Liver (tissue), 9 donors: ENCODE measurements around the gene UBR4. TPM values are rescaled to one million over a fixed set of nuclear protein-coding genes. Genes with fewer than 3 reads are reported as not detected.
A peak's percentile ranks its signal among the peaks of the same experiment; 100 is the strongest.

ENCODE experiments used
- DNase-seq: peaks from one replicate; pipeline ENCODE4 v3.0.0-alpha.2; 2017; ENCODE audit warnings: low spot score
- H3K27ac ChIP-seq, 2 donors: one replicate each; pipeline ENCODE4 v1.7.0; 2013; ENCODE audit warnings: inconsistent platforms in 2 of 2, low read length in 2 of 2, control low read depth in 1 of 2, low read depth in 1 of 2, mild to moderate bottlenecking in 1 of 2
- H3K27me3 ChIP-seq, 4 donors: one replicate each; pipeline versions ENCODE4 v1.6.1 to v1.7.0; 2013; ENCODE audit warnings: low read length in 3 of 4, inconsistent platforms in 1 of 4, mild to moderate bottlenecking in 1 of 4, moderate library complexity in 1 of 4; ENCODE audit not compliant: control insufficient read depth in 4 of 4, insufficient read depth in 4 of 4
- H3K36me3 ChIP-seq, 4 donors: one replicate each; pipeline versions ENCODE4 v1.6.1 to v1.7.0; 2013; ENCODE audit warnings: low read length in 3 of 4, mild to moderate bottlenecking in 3 of 4, low read depth in 1 of 4, moderate library complexity in 1 of 4; ENCODE audit not compliant: control insufficient read depth in 4 of 4, insufficient read depth in 3 of 4
- H3K4me1 ChIP-seq, 4 donors: one replicate each; pipeline versions ENCODE4 v1.6.1 to v1.7.0; 2013; ENCODE audit warnings: low read length in 3 of 4, mild to moderate bottlenecking in 3 of 4, moderate library complexity in 1 of 4; ENCODE audit not compliant: control insufficient read depth in 4 of 4, insufficient read depth in 4 of 4
- H3K4me3 ChIP-seq, 3 donors: one replicate each; pipeline versions ENCODE4 v1.6.1 to v1.7.0; 2013; ENCODE audit warnings: low read length in 3 of 3, control low read depth in 1 of 3, low read depth in 1 of 3, mild to moderate bottlenecking in 1 of 3
- H3K9ac ChIP-seq, 2 donors: one replicate each; pipeline ENCODE4 v1.7.0; 2013; ENCODE audit warnings: low read length in 2 of 2, mild to moderate bottlenecking in 2 of 2, moderate library complexity in 2 of 2, control low read depth in 1 of 2, low read depth in 1 of 2
- H3K9me3 ChIP-seq, 4 donors: one replicate each; pipeline versions ENCODE4 v1.6.1 to v1.7.0; 2013; ENCODE audit warnings: low read length in 3 of 4; ENCODE audit not compliant: control insufficient read depth in 4 of 4
- EGR1 ChIP-seq, 2 donors: IDR thresholded peaks; 2 replicates each; pipeline ENCODE4 v1.6.1; 2016 to 2018; ENCODE audit warnings: antibody characterized with exemption in 2 of 2, low read depth in 2 of 2
- FOXA1 ChIP-seq: IDR thresholded peaks from 2 replicates; pipeline ENCODE4 v1.6.1; 2016; ENCODE audit warnings: antibody characterized with exemption
- FOXA2 ChIP-seq: IDR thresholded peaks from 2 replicates; pipeline ENCODE4 v1.6.1; 2016; ENCODE audit warnings: antibody characterized with exemption
- HNF4A ChIP-seq, 2 donors: conservative IDR thresholded peaks; 2 replicates each; pipeline ENCODE4 v1.6.1; 2016; ENCODE audit warnings: antibody characterized with exemption in 2 of 2, mild to moderate bottlenecking in 2 of 2
- HNF4G ChIP-seq: IDR thresholded peaks from 2 replicates; pipeline ENCODE4 v1.6.1; 2016; ENCODE audit warnings: antibody characterized with exemption
- JUND ChIP-seq, 2 donors: IDR thresholded peaks; 2 replicates each; pipeline ENCODE4 v1.6.1; 2016; ENCODE audit warnings: antibody characterized with exemption in 2 of 2
- NR2F2 ChIP-seq: IDR thresholded peaks from 2 replicates; pipeline ENCODE4 v1.6.1; 2016; ENCODE audit warnings: antibody characterized with exemption
- RAD21 ChIP-seq, 2 donors: IDR thresholded peaks; 2 replicates each; pipeline ENCODE4 v1.6.1; 2016; ENCODE audit warnings: antibody characterized with exemption in 2 of 2, mild to moderate bottlenecking in 2 of 2
- RXRA ChIP-seq, 2 donors: IDR thresholded peaks; 2 replicates each; pipeline ENCODE4 v1.6.1; 2017 to 2018; ENCODE audit warnings: antibody characterized with exemption in 2 of 2, mild to moderate bottlenecking in 1 of 2
- SP1 ChIP-seq: IDR thresholded peaks from 2 replicates; pipeline ENCODE4 v1.6.1; 2018; ENCODE audit warnings: antibody characterized with exemption, mild to moderate bottlenecking
- TAF1 ChIP-seq: conservative IDR thresholded peaks from 2 replicates; pipeline ENCODE4 v1.6.1; 2016; ENCODE audit warnings: antibody characterized with exemption, mild to moderate bottlenecking
- YY1 ChIP-seq: IDR thresholded peaks from 2 replicates; pipeline ENCODE4 v1.6.1; 2016; ENCODE audit warnings: antibody characterized with exemption, mild to moderate bottlenecking
- WGBS: extraction: QIAGEN DNeasy Blood & Tissue Kit; methylation state at CpG from one replicate; pipeline ENCODE4 v1.1.7; 2013; 5-methylcytosine and 5-hydroxymethylcytosine counted together
- polyA plus RNA-seq, 2 donors: library from polyadenylated mRNA; stranded (reverse) in 1 of 2; unstranded in 1 of 2; fragments of 200-250 nt in 1 of 2; fragments of >200 nt in 1 of 2; fragmentation: Nextera tagmentation in 1 of 2; extraction: Ambion mirVana in 1 of 2; gene quantifications; one replicate each; pipeline versions ENCODE4 v1.2.1 to v1.2.3, GENCODE V29; 2013 to 2015
- total RNA-seq, 2 donors: library from RNA; depleted of rRNA; stranded (reverse); fragments of >200 nt; gene quantifications; one replicate each; pipeline ENCODE4 v1.2.3, GENCODE V29; 2014
- TF ChIP-seq, protein P1 (sequence below): IDR thresholded peaks from 2 replicates; pipeline ENCODE4 v1.6.1; 2016; ENCODE audit warnings: antibody characterized with exemption
- TF ChIP-seq, protein P2 (sequence below): IDR thresholded peaks from 2 replicates; pipeline ENCODE4 v1.6.1; 2016; ENCODE audit warnings: antibody characterized with exemption
- TF ChIP-seq, protein P3 (sequence below): fragments of 150-350 bp; IDR thresholded peaks from 2 replicates; pipeline ENCODE4 v1.5.1; 2017; ENCODE audit warnings: improper control_type of control experiment, low read depth, low read length; ENCODE audit not compliant: missing input control
- TF ChIP-seq, protein P4 (sequence below): IDR thresholded peaks from 2 replicates; pipeline ENCODE4 v1.6.1; 2016; ENCODE audit warnings: antibody characterized with exemption
- donor health status: healthy.
- donor health status: healthy.
- donor health status: healthy.
- donor health status: healthy.
- donor health status: healthy.

UBR4 gene
- total and polyA plus RNA-seq, 4 donors = 45.4 to 156 (median 86.9) TPM

DNA sequence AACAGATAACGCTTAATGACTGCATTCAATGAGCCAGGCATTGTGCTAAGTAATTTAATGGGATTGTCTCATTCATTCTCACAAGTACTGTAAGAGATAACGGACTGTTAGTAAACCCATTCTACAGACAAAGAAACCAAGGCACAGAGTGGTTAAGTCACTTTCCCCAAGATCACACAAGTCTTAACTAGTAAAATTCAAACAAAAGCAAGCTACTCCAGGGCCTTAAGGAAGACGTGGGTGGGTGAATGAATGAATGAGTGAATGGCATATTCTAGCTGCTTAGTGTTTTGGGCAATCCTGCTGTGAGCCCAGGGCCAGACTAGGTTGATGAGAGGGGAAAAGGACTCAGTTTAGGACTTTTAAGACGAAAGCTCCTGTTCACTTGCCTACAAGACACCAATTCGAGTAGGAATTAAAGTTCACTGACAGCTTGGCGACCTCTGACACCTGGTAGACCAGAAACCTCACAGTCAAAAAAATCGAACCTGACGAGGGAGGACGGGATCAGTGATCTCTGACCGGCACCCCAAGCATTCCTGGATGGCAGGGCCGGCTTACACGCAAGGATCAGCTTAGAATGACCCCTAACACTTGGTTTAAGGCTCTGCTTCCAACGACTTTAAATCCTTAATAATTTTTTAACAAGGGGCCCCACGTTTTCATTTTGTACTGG lies 40.7 kb upstream of the UBR4 start:
- peak overlapping the region; percentile 95 to 100 for H3K27ac ChIP-seq
- whole genome bisulfite sequencing = 11% methylated on average over 14 of the region's 14 CpGs
- H3K27me3 ChIP-seq = no peaks in the 10 kb centered on the region
- no peaks in the 10 kb centered on the region for H3K9me3 ChIP-seq
- TF ChIP-seq SP1 = no peak
- peak in 1 of 2 donors; percentile 25 for TF ChIP-seq HNF4A (conservative IDR thresholded peaks at IDR 0.05)
- peak in 1 of 2 donors; percentile 16 for TF ChIP-seq RXRA (IDR thresholded peaks at IDR 0.05)
- TF ChIP-seq, protein P1, sequence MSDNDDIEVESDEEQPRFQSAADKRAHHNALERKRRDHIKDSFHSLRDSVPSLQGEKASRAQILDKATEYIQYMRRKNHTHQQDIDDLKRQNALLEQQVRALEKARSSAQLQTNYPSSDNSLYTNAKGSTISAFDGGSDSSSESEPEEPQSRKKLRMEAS = no peak
- H3K4me3 ChIP-seq = peak overlapping the region; percentile 83 to 92 (median 92)
- DNase-seq = no peak
- peaks cover 8 to 31% (median 23%) of the 10 kb centered on the region in 4 donors for H3K4me1 ChIP-seq
- peaks cover 0 to 4% (median 2%) of the 10 kb centered on the region in 4 donors for H3K36me3 ChIP-seq
- peak overlapping the region; percentile 93 to 98 for H3K9ac ChIP-seq

- Histone ChIP-seq H3K27me3 (no peaks in the 10 kb centered on the region), H3K9me3 (no peaks in the 10 kb centered on the region), H3K9ac (peak overlapping the region in 1 of 2 donors; percentile 9), H3K27ac (no peak overlapping the region), H3K36me3 (peaks cover 15 to 78% (median 57%) of the 10 kb centered on the region in 4 donors), H3K4me3 (no peak overlapping the region), H3K4me1 (no peaks in the 10 kb centered on the region)
- peak; percentile 72 for DNase-seq
- WGBS = 69% methylated on average over 7 of the region's 7 CpGs
- TF ChIP-seq, protein P2, sequence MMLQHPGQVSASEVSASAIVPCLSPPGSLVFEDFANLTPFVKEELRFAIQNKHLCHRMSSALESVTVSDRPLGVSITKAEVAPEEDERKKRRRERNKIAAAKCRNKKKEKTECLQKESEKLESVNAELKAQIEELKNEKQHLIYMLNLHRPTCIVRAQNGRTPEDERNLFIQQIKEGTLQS = no peak
- TF ChIP-seq, protein P3, sequence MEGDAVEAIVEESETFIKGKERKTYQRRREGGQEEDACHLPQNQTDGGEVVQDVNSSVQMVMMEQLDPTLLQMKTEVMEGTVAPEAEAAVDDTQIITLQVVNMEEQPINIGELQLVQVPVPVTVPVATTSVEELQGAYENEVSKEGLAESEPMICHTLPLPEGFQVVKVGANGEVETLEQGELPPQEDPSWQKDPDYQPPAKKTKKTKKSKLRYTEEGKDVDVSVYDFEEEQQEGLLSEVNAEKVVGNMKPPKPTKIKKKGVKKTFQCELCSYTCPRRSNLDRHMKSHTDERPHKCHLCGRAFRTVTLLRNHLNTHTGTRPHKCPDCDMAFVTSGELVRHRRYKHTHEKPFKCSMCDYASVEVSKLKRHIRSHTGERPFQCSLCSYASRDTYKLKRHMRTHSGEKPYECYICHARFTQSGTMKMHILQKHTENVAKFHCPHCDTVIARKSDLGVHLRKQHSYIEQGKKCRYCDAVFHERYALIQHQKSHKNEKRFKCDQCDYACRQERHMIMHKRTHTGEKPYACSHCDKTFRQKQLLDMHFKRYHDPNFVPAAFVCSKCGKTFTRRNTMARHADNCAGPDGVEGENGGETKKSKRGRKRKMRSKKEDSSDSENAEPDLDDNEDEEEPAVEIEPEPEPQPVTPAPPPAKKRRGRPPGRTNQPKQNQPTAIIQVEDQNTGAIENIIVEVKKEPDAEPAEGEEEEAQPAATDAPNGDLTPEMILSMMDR = peak; percentile 97
- peak; percentile 89 to 97 for TF ChIP-seq RAD21 (IDR thresholded peaks at IDR 0.05)
- TF ChIP-seq JUND (IDR thresholded peaks at IDR 0.05) = no peak
Observed at GRCh38 chr1:19240673-19241538, 30.8 kb upstream of the UBR4 start.

- Histone ChIP-seq H3K4me3 (no peak overlapping the region), H3K4me1 (no peaks in the 10 kb centered on the region), H3K9me3 (no peaks in the 10 kb centered on the region), H3K27ac (no peak overlapping the region), H3K36me3 (peaks cover 14 to 84% (median 58%) of the 10 kb centered on the region in 4 donors), H3K27me3 (no peaks in the 10 kb centered on the region), H3K9ac (no peak overlapping the region)
- WGBS = 89% methylated on average over 7 of the region's 7 CpGs
- no peak for DNase-seq
- TF ChIP-seq SP1 (no peak), TAF1 (no peak), RAD21 (IDR thresholded peaks at IDR 0.05) (no peak), NR2F2 (no peak), HNF4A (conservative IDR thresholded peaks at IDR 0.05) (no peak), FOXA2 (no peak), EGR1 (IDR thresholded peaks at IDR 0.05; ENCODE audit: low read depth in 2 of 2) (no peak), JUND (IDR thresholded peaks at IDR 0.05) (no peak), FOXA1 (no peak), HNF4G (no peak), YY1 (no peak), RXRA (IDR thresholded peaks at IDR 0.05) (no peak)
- TF ChIP-seq, protein P4, sequence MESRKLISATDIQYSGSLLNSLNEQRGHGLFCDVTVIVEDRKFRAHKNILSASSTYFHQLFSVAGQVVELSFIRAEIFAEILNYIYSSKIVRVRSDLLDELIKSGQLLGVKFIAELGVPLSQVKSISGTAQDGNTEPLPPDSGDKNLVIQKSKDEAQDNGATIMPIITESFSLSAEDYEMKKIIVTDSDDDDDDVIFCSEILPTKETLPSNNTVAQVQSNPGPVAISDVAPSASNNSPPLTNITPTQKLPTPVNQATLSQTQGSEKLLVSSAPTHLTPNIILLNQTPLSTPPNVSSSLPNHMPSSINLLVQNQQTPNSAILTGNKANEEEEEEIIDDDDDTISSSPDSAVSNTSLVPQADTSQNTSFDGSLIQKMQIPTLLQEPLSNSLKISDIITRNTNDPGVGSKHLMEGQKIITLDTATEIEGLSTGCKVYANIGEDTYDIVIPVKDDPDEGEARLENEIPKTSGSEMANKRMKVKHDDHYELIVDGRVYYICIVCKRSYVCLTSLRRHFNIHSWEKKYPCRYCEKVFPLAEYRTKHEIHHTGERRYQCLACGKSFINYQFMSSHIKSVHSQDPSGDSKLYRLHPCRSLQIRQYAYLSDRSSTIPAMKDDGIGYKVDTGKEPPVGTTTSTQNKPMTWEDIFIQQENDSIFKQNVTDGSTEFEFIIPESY = no peak
- TF ChIP-seq, protein P3 = no peak
- TF ChIP-seq, protein P1 = no peak
- TF ChIP-seq, protein P2 = no peak
Observed at GRCh38 chr1:19239876-19240275, 29.8 kb upstream of the UBR4 start.
